ENCODE measurements around the gene CTNS.

Gene CTNS

GRCh38 chr17:3626831-3627768 is 9.5 kb upstream of the CTNS start:
- no peak for DNase-seq

DNA sequence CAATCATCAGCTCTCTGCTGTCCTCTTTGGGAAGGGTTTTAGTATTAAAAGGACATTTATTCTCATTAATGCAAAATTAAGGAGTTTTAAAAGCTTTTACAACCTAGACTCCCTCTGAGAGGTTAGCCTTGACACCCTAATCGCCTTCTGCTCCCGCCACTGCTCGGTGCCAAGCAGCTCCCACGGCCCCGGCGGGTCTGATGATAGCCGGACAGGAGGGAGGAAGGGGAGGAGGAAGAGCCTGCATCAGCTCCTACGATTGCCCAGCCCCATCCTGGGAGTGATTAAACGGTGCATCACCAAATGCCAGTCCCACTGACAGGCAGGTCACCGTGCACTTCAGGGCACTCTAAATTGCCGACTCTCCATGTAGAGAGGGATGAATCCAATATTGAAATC is 8.8 kb upstream of the CTNS start:
- no peak for DNase-seq

GRCh38 chr17:3630781-3631180 is 5.8 kb upstream of the CTNS start:
- no peak for DNase-seq

DNA sequence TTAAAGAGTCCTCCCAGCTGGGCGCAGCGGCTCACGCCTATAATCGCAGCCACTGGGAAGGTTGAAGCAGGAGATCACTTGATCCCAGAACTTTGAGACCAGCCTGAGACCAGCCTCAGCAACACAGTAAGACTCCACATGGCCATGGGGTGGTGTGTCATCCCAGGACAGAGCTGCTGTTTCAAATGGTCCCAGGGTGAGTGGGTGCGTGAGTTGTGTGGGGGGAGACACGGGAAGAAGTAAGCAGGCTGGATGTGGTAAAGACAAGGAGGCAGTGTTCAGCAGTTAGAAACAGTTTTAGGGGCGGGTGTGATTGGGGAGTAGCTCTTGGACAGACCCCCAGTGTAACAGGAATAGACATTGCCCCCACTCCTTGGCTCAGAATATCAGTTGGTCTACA is 4.3 kb upstream of the CTNS start:
- DNase-seq = no peak

GRCh38 chr17:3635474-3636153 is 946 bp upstream of the CTNS start:
- no peak for DNase-seq

DNA sequence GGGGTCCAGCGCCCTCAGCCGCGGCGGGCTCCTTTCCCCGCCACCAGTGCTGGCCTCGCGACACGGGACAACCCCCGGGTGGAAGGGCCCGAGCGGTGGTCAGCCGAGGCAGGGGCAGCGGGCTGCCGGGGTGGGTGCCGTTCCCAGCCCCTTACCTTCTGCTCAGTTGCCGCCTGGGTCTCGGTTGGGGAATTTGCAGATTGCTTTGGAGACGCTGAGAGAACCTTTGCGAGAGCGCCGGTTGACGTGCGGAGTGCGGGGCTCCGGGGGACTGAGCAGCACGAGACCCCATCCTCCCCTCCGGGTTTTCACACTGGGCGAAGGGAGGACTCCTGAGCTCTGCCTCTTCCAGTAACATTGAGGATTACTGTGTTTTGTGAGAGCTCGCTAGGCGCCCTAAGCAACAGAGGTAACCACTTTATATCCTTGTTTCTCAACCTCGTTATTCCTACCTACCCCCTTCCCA is 381 bp downstream of the CTNS start:
- no peak for DNase-seq

DNA sequence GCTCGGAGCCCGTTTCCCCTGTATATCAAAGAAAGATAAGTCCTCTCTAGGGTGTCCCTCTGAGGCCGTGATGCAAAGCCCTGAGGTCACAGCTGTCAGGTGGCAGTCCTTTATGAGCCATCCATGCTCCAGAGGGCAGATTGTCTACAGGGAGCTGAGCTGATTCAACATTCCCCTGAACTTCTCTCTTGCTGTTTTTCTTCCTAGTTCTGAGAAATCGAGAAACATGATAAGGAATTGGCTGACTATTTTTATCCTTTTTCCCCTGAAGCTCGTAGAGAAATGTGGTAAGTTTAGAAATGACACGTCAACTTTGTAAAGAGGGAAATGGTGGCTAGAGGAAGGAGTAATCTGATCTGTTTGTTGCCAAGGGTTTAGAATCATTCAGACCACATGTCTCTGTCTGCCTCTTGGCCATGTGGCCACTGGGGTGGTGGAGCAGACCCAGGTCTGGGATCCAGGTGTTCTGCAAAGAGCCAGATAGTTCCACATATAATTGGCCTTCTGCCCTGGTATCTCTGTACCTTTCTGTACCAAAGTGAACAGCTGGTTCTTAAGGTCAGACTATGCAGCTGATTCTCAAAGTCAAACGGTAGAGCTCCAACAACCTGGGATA is 3.5 kb downstream of the CTNS start:
- DNase-seq = peak; percentile 42

DNA sequence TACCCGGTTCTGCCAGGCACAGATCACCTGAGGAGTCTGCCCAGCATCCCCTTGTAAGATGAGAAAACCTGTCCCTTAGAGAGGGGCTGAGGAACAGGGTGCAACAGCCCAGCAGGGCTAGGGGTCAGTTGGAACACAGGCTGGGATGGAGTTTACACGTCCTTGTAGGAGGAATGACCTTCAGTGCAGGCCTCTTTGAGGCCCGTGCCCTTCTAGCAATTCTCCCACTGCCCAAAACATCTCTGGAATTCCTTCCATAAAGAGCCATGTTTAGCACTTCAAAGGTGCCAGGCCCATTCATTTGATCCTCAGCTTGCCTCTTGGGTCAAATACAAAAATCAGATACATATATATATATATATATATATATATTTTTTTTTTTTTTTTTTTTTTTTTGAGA is 4.5 kb downstream of the CTNS start:
- DNase-seq = no peak

DNA sequence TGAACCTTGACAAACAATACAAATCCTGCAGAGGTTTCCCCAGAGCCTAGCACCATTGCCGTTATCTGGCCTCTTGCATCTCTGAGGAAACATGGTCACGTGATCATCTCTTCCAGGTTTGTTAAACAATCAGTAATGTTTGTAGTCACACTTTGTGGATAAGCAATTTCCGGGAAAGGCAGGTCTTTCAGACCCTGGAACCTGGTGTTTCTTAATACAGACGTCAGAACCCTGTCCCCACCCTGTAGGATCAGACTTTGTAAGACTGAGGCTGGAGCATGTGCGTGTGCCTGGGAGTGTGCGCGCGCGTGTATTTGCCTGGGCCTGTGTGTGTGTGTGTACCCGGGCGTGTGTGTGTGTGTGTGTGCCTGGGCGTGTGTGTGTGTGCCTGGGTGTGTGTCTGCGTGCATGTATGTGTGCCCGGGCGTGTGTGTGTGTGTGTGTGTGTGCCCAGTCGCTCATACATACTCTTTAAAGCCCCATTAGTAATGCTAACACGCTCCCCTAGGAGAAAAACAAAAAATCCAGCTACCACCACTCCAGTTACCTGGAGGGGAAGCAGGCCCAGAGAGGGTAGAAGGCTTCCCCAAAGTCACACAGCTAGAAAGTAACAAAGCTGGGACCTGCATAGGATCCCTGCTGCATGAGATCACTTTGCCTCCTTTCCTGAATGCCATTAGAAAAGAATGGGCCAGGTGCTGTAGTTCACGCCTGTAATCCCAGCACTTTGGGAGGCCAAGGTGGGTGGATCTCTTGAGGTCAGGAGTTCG is 5.3 kb downstream of the CTNS start:
- DNase-seq = no peak

DNA sequence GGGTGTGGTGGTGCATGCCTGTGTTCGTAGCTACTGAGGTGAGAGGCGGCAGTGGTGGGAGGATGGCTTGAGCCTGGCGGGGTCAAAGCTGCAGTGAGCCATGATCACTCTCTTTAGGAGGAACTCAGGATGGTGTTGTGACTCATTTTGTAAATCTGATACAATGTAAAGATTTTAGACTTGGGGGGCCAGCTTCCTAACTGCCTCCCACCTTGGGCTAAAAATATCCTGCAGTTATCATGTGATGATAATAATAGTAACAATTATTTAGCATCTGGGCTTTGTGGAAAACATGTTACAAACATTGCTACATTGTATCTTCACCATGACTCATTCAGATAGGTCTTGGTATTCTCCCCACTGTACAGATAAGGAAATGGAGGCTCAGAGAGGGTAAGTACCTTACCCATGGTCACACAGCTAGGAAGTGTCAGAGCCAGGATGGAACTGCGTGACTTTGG is 7.4 kb downstream of the CTNS start:
- no peak for DNase-seq

DNA sequence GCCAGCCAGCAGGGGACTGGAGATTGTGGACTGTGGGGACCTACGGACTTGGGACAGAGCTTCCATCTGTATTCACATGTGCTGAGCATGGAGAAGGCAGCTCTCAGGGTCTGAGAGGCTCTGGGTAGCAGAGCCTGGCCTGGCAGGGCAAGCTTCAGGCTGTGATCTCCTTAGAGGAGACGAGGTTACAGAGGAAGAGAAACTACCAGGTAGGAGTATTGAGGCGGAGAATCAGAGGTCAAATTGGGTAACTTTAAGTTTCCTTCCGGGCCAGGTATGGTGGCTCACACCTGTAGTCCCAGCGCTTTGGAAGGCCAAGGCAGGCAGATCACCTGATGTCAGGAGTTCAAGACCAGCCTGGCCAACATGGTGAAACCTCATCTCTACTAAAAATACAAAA is 8.8 kb downstream of the CTNS start:
- no peak for DNase-seq

GRCh38 chr17:3647251-3647650 is 10.7 kb downstream of the CTNS start:
- no peak for DNase-seq

DNA sequence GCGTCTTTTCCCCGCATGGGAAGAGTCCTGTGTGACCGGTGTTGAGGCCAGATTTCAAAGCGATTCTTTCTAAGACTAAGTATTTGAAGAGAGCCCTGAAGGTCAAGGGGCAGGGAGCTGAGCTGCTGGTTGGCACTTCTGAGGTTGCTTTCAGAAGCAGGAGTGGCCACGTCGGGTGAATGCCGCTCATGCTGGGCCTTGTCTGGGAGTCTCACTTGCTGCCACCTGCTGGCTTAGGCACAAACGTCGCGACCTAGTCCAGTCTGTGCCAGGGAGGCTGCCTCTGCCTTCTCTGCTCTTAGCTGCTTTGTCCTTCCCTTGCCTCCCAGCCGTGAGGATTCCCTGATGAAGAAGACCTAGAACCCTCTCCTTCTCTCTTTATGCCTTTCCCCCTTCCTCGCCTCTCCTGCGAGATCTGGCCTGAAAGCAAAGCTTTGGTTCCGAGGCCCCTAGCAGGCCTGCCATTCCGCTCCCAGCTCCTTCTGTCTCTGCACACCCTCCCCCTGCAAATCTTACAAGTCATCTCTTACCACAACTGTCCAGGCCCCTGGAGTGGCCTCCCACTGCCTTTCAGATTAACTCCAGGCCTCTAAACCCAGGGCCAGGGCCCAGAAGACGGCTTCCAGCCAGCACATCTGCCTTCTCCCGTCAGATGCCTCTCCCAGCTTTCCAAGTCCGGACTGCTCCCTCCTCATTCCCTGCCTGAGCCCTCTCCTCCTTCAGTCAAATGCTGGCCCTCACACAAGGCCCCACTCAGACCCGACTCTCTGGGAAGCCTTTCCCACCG is 11.4 kb downstream of the CTNS start:
- DNase-seq = peak; percentile 52

GRCh38 chr17:3655766-3656165 is 19.2 kb downstream of the CTNS start:
- no peak for DNase-seq

- DNase-seq = no peak
These were observed 19.8 kb downstream of the CTNS start for GRCh38 chr17:3656353-3656752.

DNA sequence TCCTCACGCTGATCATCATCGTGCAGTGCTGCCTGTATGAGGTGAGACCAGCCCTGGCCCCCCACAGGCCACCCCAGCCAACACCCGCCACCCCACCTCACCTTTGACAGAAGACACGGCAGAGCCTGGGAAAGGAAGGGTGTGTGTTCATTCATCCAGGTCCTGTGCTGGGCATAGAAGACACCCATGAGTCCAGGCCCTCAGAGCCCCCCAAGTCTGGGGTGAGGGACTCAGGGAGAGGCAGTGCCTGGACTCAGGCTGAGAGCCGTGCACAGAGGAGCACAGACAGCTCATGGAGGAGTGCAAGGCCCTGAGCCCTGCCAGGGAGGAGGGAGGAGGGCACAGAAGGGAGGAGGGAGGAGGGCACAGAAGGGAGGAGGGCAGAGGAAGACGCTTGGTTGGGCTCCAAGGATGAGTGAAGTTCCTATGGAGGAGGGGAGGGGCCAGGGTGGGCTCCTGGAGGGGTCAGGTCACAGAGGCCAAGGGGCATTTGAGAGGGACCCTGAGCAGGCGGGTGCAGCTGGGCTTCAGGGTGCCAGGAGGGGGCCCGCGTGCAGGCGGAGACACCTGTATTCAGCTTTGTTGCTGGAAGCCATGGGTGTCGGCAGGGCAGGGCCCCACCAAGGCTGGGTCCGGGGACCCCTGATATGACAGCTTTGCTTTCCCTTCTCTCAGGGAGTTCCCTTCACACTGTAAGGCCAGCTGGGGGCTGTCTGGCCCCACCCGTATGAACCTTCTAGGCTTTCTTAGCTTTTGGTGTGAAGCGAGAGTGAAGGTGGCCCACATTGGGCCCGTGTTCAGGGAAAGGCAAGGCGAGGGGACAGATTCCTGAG is 20.4 kb downstream of the CTNS start:
- no peak for DNase-seq

GRCh38 chr17:3657588-3657869 is 21.0 kb downstream of the CTNS start:
- DNase-seq = no peak

DNA sequence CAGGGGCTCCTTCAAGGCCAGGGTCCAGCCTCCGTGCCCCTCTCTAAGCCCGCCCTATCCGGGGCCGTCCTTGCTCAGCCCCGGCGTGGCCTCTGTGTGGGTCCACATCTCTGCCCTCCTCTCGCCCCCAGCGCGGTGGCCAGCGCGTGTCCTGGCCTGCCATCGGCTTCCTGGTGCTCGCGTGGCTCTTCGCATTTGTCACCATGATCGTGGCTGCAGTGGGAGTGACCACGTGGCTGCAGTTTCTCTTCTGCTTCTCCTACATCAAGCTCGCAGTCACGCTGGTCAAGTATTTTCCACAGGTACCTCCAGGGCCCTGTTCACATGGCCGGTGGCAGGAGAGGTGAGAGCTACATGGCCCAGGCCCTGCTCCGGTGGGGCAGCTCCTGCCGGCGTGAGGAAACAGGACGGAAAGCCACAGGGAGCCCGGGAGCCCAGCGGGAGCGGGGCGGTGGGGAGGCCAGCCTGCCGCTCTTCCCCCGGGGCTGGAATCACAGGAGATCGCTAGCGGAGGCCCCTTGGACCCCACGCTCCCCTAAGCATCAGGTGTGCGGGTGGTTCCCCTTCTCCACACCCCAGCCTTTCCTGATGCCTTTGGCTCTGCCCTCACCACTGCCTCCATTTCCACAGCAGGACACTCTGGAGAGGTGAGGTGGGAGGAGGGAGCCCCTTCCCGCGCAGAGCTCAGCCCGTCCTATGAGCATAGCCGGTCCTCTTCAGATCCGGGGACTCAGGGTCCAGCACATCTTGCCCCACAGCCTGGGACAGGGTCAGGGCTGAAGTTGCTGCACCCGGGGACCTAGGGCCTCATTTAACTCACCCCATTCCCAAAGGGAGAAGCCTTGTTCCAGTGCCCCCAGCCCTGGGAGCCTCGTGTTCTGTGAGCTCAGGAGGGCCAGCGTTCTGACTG is 21.6 kb downstream of the CTNS start:
- DNase-seq = no peak

DNA sequence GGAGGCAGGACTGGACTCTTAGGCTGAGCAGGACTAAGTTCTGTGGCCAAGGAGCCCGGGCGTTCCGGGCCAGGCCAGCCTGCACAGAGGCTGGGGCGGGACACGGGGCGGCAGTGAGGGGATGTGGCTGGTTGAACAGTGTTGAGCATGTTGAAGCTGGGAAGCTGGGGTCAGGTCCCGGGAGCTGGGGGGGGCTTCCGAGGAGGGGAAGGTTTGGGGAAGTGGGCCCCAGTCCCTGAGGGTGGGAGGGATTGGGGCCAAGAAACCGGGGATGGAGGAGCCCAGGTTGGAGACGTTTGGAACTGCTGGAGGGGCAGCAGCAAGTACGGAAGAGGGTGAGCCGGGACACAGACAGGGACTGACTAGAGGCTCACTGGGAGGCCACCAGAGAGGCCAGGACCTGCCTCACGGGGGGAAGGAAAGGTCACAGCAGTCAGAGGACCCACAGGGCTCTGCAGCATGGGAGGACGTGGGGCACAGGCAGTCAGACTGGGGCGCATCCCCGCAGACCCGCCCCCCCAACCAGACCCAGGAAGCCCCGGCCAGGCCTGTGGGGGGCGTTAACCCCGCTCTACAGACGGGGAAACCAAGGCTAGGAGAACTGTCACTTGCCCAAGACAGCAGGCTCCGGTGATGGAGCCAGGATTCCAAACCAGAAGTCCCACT is 22.4 kb downstream of the CTNS start:
- DNase-seq = no peak
